CD14-positive monocyte (primary cell): Measurements from ENCODE around the gene TMEFF2. TPM values are rescaled to one million over a fixed set of nuclear protein-coding genes. Genes with fewer than 3 reads are reported as not detected.

Experiments used
- DNase-seq, 3 donors: peaks; one replicate each; pipeline ENCODE4 v3.0.0-alpha.2; 2011 to 2022
- H2AFZ ChIP-seq: 2 replicates; pipeline ENCODE4 v1.6.0; 2012; ENCODE audit warnings: mild to moderate bottlenecking, low read depth, low read length, inconsistent platforms; ENCODE audit not compliant: insufficient read depth, poor library complexity, severe bottlenecking
- H3K27ac ChIP-seq, 2 donors: 1 replicate in 1 of 2; 2 replicates in 1 of 2; pipeline ENCODE4 v1.5.1; 2012 to 2013; ENCODE audit warnings: low read length in 2 of 2, control low read depth in 1 of 2, inconsistent platforms in 1 of 2, low read depth in 1 of 2, mild to moderate bottlenecking in 1 of 2
- H3K27me3 ChIP-seq, 2 donors: one replicate each; pipeline versions ENCODE4 v1.6.0 to v1.6.1; 2011 to 2013; ENCODE audit warnings: low read length in 2 of 2; ENCODE audit not compliant: control insufficient read depth in 2 of 2, insufficient read depth in 2 of 2
- H3K36me3 ChIP-seq, 2 donors: replicated peaks in 1 of 2; 1 replicate in 1 of 2; 2 replicates in 1 of 2; pipeline versions ENCODE4 v1.5.1 to v1.6.1; 2012 to 2013; ENCODE audit warnings: low read length in 2 of 2, control low read depth in 1 of 2, inconsistent platforms in 1 of 2, mild to moderate bottlenecking in 1 of 2; ENCODE audit not compliant: insufficient read depth in 2 of 2, control insufficient read depth in 1 of 2
- H3K4me1 ChIP-seq, 2 donors: 1 replicate in 1 of 2; 2 replicates in 1 of 2; pipeline versions ENCODE4 v1.5.1 to v1.6.1; 2012 to 2013; ENCODE audit warnings: low read length in 2 of 2, control low read depth in 1 of 2, inconsistent platforms in 1 of 2, mild to moderate bottlenecking in 1 of 2, moderate library complexity in 1 of 2; ENCODE audit not compliant: insufficient read depth in 2 of 2, control insufficient read depth in 1 of 2
- H3K4me2 ChIP-seq: replicated peaks from 2 replicates; pipeline ENCODE3; 2012; ENCODE audit warnings: low read length, moderate library complexity, mild to moderate bottlenecking; ENCODE audit not compliant: poor library complexity, severe bottlenecking; ENCODE audit errors: extremely low read depth
- H3K4me3 ChIP-seq, 3 experiments: fragments of 200-600 bp in 1 of 3; sonication (generic) in 1 of 3; replicated peaks in 1 of 3; 1 replicate in 2 of 3; 2 replicates in 1 of 3; pipeline ENCODE4 v1.5.1; 2011 to 2013; ENCODE audit warnings: low read length in 3 of 3, mild to moderate bottlenecking in 3 of 3, control low read depth in 2 of 3, low read depth in 2 of 3, inconsistent platforms in 1 of 3, moderate library complexity in 1 of 3
- H3K79me2 ChIP-seq: 2 replicates; pipeline ENCODE4 v1.6.0; 2012; ENCODE audit warnings: mild to moderate bottlenecking, control low read depth, inconsistent platforms, low read length, moderate library complexity; ENCODE audit not compliant: insufficient read depth
- H3K9ac ChIP-seq: 2 replicates; pipeline ENCODE4 v1.6.0; 2017; ENCODE audit warnings: low read length, mild to moderate bottlenecking; ENCODE audit not compliant: insufficient read depth, poor library complexity, severe bottlenecking
- H3K9me3 ChIP-seq, 2 donors: replicated peaks in 1 of 2; 1 replicate in 1 of 2; 2 replicates in 1 of 2; pipeline versions ENCODE4 v1.5.1 to v1.6.1; 2012 to 2013; ENCODE audit warnings: low read length in 2 of 2, control low read depth in 1 of 2; ENCODE audit not compliant: control insufficient read depth in 1 of 2, insufficient read depth in 1 of 2
- H4K20me1 ChIP-seq: 2 replicates; pipeline ENCODE4 v1.6.0; 2012; ENCODE audit warnings: mild to moderate bottlenecking, low read length, control low read depth, moderate library complexity; ENCODE audit not compliant: insufficient read depth
- H3K27ac Mint-ChIP-seq, 7 donors: one replicate each; pipeline ENCODE4 v1.8.0; 2020; ENCODE audit warnings: mild to moderate bottlenecking in 7 of 7, mixed read lengths in 7 of 7, moderate library complexity in 6 of 7, inconsistent platforms in 2 of 7
- H3K27me3 Mint-ChIP-seq, 3 donors: one replicate each; pipeline ENCODE4 v1.8.0; 2021 to 2022; ENCODE audit warnings: low read depth in 3 of 3, mild to moderate bottlenecking in 3 of 3, mixed read lengths in 3 of 3, moderate library complexity in 3 of 3, inconsistent platforms in 1 of 3
- H3K36me3 Mint-ChIP-seq, 2 donors: one replicate each; pipeline ENCODE4 v1.8.0; 2020; ENCODE audit warnings: mixed read lengths in 2 of 2, inconsistent platforms in 1 of 2, mild to moderate bottlenecking in 1 of 2
- H3K4me1 Mint-ChIP-seq: one replicate; pipeline ENCODE4 v1.8.0; 2020; ENCODE audit warnings: mild to moderate bottlenecking, mixed read lengths
- H3K4me3 Mint-ChIP-seq, 2 donors: one replicate each; pipeline ENCODE4 v1.8.0; 2020; ENCODE audit warnings: mild to moderate bottlenecking in 2 of 2, mixed read lengths in 2 of 2, moderate library complexity in 1 of 2
- H3K9me3 Mint-ChIP-seq, 7 donors: one replicate each; pipeline ENCODE4 v1.8.0; 2020 to 2022; ENCODE audit warnings: mixed read lengths in 7 of 7, mild to moderate bottlenecking in 6 of 7, moderate library complexity in 6 of 7, inconsistent platforms in 2 of 7
- CTCF ChIP-seq: fragments of 200-600 bp; IDR thresholded peaks from one replicate; pipeline ENCODE4 v1.8.0; 2022; ENCODE audit warnings: antibody characterized with exemption, mild to moderate bottlenecking
- whole genome bisulfite sequencing: methylation state at CpG from one replicate; pipeline ENCODE4 v1.1.5; 2013; ENCODE audit warnings: missing lambda C conversion rate; ENCODE audit not compliant: insufficient coverage; 5-methylcytosine and 5-hydroxymethylcytosine counted together
- intact Hi-C, 2 donors: fragments of 100-400 bp; cut with micrococcal nuclease; formaldehyde crosslinking; loops; one replicate each; pipeline versions ENCODE4 v1.15.0 to v1.15.1; 2023
- polyA plus RNA-seq, 3 donors: library from polyadenylated mRNA; depleted of rRNA in 1 of 3; unstranded in 2 of 3; stranded (reverse) in 1 of 3; fragments of 300-500 nt in 2 of 3; fragments of >200 nt in 1 of 3; fragmentation: Illumina TruSeq in 2 of 3; gene quantifications; 1 replicate in 2 of 3; 2 replicates in 1 of 3; pipeline ENCODE4 v1.2.3, GENCODE V29; 2012 to 2021

The TMEFF2 gene
- polyA plus RNA-seq, 3 donors: not detected

- Histone ChIP-seq H3K4me2 (no peak overlapping the region), H2AFZ (no peak overlapping the region), H3K9me3 (no peaks in the 10 kb centered on the region), H3K27me3 (no peaks in the 10 kb centered on the region), H3K4me1 (no peaks in the 10 kb centered on the region), H3K4me3 (no peak overlapping the region), H4K20me1 (no peaks in the 10 kb centered on the region), H3K36me3 (no peaks in the 10 kb centered on the region), H3K27ac (no peak overlapping the region), H3K79me2 (no peaks in the 10 kb centered on the region), H3K9ac (no peak overlapping the region)
- peaks cover 0 to 3% (median 0%) of the 10 kb centered on the region in 7 donors for H3K9me3 Mint-ChIP-seq
- no peak for TF ChIP-seq CTCF
- DNase-seq: no peak
- no CpG with 5 or more reads among the region's 1 CpG for WGBS
- no peaks in the 10 kb centered on the region for H3K36me3 Mint-ChIP-seq
- H3K27ac Mint-ChIP-seq: no peak overlapping the region
- H3K27me3 Mint-ChIP-seq: peaks cover 0 to 2% (median 0%) of the 10 kb centered on the region in 3 donors
- intact Hi-C loops: no loop called here
- no peak overlapping the region for H3K4me3 Mint-ChIP-seq
- no peaks in the 10 kb centered on the region for H3K4me1 Mint-ChIP-seq
Measured at GRCh38 chr2:191932286-191932685, 262.4 kb downstream of the TMEFF2 start.

- no peaks in the 10 kb centered on the region for H4K20me1 ChIP-seq
- no peaks in the 10 kb centered on the region for H3K4me1 Mint-ChIP-seq
- H3K79me2 ChIP-seq: no peaks in the 10 kb centered on the region
- no peaks in the 10 kb centered on the region for H3K36me3 ChIP-seq
- H3K9ac ChIP-seq: no peak overlapping the region
- H3K4me3 ChIP-seq: no peak overlapping the region
- peaks cover 0 to 3% (median 0%) of the 10 kb centered on the region in 7 donors for H3K9me3 Mint-ChIP-seq
- no peak overlapping the region for H3K4me2 ChIP-seq
- H3K27me3 Mint-ChIP-seq: no peaks in the 10 kb centered on the region
- no peak overlapping the region for H3K27ac Mint-ChIP-seq
- no peak overlapping the region for H3K27ac ChIP-seq
- H2AFZ ChIP-seq: no peak overlapping the region
- no peaks in the 10 kb centered on the region for H3K27me3 ChIP-seq
- no peaks in the 10 kb centered on the region for H3K9me3 ChIP-seq
- no peaks in the 10 kb centered on the region for H3K4me1 ChIP-seq
- TF ChIP-seq CTCF: no peak
- H3K36me3 Mint-ChIP-seq: no peaks in the 10 kb centered on the region
- DNase-seq: no peak
- no peak overlapping the region for H3K4me3 Mint-ChIP-seq
- 43% methylated on average over 1 of the region's 1 CpG for WGBS
- intact Hi-C loops: no loop called here
Measured at GRCh38 chr2:191931329-191931728, 263.4 kb downstream of the TMEFF2 start.
